Colon (tissue), 2 donors: ENCODE data around the gene ZNF750.

Experiments
- FAIRE-seq: peaks from 2 replicates; lab custom pipeline; 2012; peaks lifted over from hg19 to GRCh38; lab: Jason Lieb, UNC
- donor health status: control.
- donor health status: control.

Gene ZNF750

GRCh38 chr17:82839617-82840292 lies at the start of gene ZNF750:
Gene ZNF750 (minus strand): TSS chr17:82840022. CDS start chr17:82832454, 7,568 bp downstream.
- no peak for FAIRE-seq

GRCh38 chr17:82888583-82889495 lies 49.0 kb upstream of the ZNF750 start:
- FAIRE-seq: no peak

- no peak for FAIRE-seq
Measured at GRCh38 chr17:82887255-82888164, 47.7 kb upstream of the ZNF750 start.

- no peak for FAIRE-seq
Measured at GRCh38 chr17:82884970-82885353, 45.1 kb upstream of the ZNF750 start.

GRCh38 chr17:82884341-82884969 lies 44.6 kb upstream of the ZNF750 start:
- no peak for FAIRE-seq

GRCh38 chr17:82883419-82884031 lies 43.7 kb upstream of the ZNF750 start:
- FAIRE-seq: no peak

- no peak for FAIRE-seq
Measured at GRCh38 chr17:82882715-82883418, 43.0 kb upstream of the ZNF750 start.

- no peak for FAIRE-seq
Measured at GRCh38 chr17:82881900-82882714, 42.3 kb upstream of the ZNF750 start.

- no peak for FAIRE-seq
Measured at GRCh38 chr17:82881324-82881823, 41.6 kb upstream of the ZNF750 start.

- no peak for FAIRE-seq
Measured at GRCh38 chr17:82880620-82881323, 41.0 kb upstream of the ZNF750 start.

- FAIRE-seq: no peak
Measured at GRCh38 chr17:82879241-82879640, 39.4 kb upstream of the ZNF750 start.

- FAIRE-seq: no peak
Measured at GRCh38 chr17:82878527-82878926, 38.7 kb upstream of the ZNF750 start.

GRCh38 chr17:82876602-82877379 lies 37.0 kb upstream of the ZNF750 start:
- FAIRE-seq: peak; percentile 31

- no peak for FAIRE-seq
Measured at GRCh38 chr17:82876149-82876548, 36.3 kb upstream of the ZNF750 start.

- FAIRE-seq: no peak
Measured at GRCh38 chr17:82875407-82875856, 35.6 kb upstream of the ZNF750 start.

GRCh38 chr17:82874011-82874835 lies 34.4 kb upstream of the ZNF750 start:
- no peak for FAIRE-seq

GRCh38 chr17:82873521-82873920 lies 33.7 kb upstream of the ZNF750 start:
- no peak for FAIRE-seq
